ENCODE results near the gene RNF212.

RNF212 gene

DNA sequence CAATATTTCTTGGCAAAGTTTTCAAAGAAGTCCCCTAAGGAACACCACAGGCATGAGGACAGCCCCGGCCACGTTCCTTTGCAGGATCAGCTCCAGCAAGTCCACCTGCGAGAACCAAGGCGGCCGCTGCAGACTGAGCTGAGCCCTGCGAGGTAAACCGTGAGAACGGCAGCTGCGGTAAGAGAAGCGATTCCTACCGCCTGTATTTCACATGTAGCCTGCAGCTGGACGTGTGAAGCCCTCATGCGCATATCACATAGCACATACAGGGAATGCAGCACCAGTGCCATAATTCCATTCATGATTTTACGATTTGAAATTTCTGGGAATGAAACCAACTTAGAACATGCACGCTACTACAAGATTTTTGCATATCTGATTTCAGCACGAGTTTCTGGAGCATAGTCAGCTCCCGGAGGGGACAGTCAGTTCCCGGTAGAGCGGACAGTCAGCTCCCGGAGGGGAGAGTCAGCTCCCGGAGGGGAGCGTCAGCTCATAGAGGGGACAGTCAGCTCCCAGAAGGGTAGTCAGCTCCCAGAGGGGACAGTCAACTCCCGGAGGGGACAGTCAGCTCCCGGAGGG lies 60.2 kb downstream of the RNF212 start:
- DNase-seq (ENCODE audit: low read depth), result peak; percentile 63
- TF ChIP-seq, protein P1, sequence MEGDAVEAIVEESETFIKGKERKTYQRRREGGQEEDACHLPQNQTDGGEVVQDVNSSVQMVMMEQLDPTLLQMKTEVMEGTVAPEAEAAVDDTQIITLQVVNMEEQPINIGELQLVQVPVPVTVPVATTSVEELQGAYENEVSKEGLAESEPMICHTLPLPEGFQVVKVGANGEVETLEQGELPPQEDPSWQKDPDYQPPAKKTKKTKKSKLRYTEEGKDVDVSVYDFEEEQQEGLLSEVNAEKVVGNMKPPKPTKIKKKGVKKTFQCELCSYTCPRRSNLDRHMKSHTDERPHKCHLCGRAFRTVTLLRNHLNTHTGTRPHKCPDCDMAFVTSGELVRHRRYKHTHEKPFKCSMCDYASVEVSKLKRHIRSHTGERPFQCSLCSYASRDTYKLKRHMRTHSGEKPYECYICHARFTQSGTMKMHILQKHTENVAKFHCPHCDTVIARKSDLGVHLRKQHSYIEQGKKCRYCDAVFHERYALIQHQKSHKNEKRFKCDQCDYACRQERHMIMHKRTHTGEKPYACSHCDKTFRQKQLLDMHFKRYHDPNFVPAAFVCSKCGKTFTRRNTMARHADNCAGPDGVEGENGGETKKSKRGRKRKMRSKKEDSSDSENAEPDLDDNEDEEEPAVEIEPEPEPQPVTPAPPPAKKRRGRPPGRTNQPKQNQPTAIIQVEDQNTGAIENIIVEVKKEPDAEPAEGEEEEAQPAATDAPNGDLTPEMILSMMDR (IDR thresholded peaks at IDR 0.05; ENCODE audit: insufficient read depth, low read depth, low read length, missing control alignments), result no peak
- peak overlapping the region; percentile 13 for H3K4me3 ChIP-seq (ENCODE audit: low read length)

DNA sequence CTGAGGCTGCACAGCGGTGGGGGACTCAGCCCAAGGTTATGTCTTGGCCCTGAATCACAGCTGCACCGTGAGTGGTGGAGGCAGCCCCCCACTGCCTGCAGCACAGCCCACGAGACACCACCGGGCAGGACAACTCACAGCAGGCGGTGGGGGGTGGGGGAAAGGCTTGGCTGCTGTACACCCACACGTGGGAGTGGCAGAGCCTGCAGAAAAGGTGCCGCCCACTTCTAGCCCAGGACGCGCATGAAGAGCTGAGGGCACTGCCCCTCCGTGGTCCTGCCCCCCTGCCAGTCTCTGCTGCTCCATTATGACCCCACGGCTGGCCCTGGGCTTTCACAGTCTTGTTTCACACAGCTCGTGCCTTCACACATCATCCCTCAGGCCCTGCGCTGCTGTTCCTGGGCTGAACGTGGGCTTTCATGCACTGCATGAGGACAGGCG lies 61.1 kb downstream of the RNF212 start:
- TF ChIP-seq, protein P1 (IDR thresholded peaks at IDR 0.05; ENCODE audit: insufficient read depth, low read depth, low read length, missing control alignments), result no peak
- no peak for DNase-seq (ENCODE audit: low read depth)

DNA sequence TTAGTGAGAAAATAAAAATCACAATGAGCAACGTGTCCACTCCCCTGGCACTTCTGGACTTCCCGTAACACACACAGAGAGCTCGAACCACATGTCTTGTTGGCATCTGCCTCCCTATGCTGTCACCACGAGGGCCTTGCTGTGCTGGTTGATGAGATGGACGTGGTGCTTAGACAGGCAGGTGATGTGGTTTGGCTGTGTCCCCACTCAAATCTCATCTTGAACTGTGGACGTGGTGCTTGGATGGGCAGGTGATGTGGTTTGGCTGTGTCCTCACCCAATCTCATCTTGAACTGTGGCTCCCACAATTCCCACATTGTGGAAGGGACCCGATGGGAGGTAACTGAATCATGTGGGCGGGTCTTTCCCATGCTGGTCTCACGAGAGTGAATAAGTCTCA lies 61.9 kb downstream of the RNF212 start:
- TF ChIP-seq, protein P1 (IDR thresholded peaks at IDR 0.05; ENCODE audit: insufficient read depth, low read depth, low read length, missing control alignments), result no peak
- H3K4me3 ChIP-seq (ENCODE audit: low read length), result no peak overlapping the region
- no peak for DNase-seq (ENCODE audit: low read depth)

More for the DNA sequence above, 61.1 kb downstream of the RNF212 start:
- H3K4me3 ChIP-seq (ENCODE audit: low read length), result no peak overlapping the region

DNA sequence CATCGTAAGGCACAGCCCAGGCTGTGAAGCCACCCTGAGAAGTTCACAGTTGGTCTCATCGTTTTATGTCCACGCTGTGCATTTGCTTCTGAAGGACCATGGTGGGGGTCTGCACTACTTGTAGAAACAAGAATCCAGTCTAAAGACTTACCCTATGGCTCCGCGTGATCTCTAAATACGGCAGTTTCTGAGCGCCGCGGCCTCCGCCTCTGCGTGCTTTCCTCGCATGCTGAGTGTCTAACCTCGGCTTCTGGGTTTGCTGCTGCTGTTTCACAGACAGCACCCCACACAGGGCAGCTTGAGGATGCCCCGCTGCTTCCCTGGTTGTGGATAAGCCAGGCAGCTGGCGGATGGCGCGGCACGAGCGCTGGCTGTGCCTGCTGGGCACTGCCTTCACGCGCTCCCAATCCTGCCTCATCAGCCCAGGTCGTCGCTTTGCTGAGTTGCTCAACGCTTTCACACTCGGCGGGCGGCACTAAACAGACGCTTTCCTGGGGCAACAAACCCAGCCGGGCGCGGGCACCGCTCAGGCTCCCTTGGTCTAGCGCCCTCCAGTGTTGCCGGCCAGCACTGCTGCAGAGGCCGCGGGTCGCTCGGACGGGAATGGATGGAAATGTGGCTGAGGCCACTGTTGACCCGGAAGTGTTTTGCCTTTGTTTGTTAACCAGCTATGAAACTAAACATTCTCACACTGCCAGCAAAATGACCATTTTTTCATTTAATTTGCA lies 62.7 kb downstream of the RNF212 start:
- DNase-seq (ENCODE audit: low read depth), result no peak
- no peak overlapping the region for H3K4me3 ChIP-seq (ENCODE audit: low read length)
- TF ChIP-seq, protein P1 (IDR thresholded peaks at IDR 0.05; ENCODE audit: insufficient read depth, low read depth, low read length, missing control alignments), result no peak

DNA sequence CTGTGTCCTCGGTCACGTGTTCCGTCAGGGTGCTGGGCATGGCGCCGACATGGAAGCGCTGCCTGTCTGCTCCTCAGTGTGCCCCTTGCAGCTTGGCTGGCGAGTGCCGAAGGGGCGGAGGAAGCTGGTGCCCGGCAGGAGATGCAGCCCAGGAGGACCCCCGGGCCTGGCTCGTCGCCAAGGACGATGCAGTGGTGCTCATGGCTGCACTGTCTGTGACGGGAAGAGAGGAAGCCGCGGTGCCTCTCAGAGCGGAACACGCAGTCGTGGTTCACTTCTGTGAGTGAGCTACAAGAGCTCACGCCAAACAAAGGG lies 63.8 kb downstream of the RNF212 start:
- H3K4me3 ChIP-seq (ENCODE audit: low read length), result no peak overlapping the region
- TF ChIP-seq, protein P1 (IDR thresholded peaks at IDR 0.05; ENCODE audit: insufficient read depth, low read depth, low read length, missing control alignments), result no peak
- no peak for DNase-seq (ENCODE audit: low read depth)

DNA sequence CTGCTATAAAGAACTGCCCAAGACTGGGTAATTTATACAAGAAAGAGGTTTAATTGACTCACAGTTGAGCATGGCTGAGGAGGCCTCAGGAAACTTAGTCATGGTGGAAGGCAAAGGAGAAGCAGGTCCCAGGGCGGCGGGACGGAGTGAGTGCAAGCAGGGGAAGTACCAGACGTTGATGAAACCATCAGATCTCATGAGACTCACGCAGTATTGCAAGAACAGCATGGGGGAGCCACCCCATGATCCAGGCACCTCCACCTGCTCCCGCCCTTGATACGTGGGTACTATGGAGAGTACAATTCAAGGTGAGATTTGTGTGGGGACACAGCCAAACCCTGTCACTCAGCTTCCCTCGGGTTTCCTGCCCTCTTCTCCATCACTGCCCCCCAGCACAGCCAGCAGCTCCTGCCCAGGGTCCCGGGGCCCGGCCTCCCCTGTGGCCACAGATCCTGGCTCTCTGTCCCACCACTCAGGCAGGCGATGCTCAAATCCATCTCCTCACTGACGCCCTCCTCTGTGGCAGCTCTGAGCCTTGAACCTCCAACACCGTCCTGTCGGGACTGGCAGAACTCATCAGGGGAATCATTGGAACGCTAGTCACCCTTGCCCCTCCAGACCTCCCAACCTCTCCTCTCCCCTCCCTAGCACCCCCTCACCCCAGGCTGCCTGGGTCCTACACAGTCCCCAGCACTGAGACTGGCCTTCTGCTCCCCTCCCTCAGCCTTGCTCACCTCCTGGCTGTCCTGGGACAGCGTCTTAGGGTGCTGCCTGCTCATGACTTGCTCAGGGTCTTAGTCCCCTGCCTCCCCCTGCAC lies 64.4 kb downstream of the RNF212 start:
- TF ChIP-seq, protein P1 (IDR thresholded peaks at IDR 0.05; ENCODE audit: insufficient read depth, low read depth, low read length, missing control alignments), result no peak
- no peak overlapping the region for H3K4me3 ChIP-seq (ENCODE audit: low read length)
- no peak for DNase-seq (ENCODE audit: low read depth)
